HepG2 (cell line): ENCODE measurements around the gene GPR152. TPM values are rescaled to one million over a fixed set of nuclear protein-coding genes. Genes with fewer than 3 reads are reported as not detected.
"Not testable (repeated sequence)": the region's sequence is repeated elsewhere in the genome, so short reads cannot be mapped to it uniquely, and the experiment has no call there.

Experiments used
- ATAC-seq: fragments of 200-7000 bp; cut with Tn5 transposase; 3 replicates; pipeline ENCODE4 v1.9.1; 2020; ENCODE audit warnings: mild to moderate bottlenecking, moderate library complexity
- BruUV-seq: library from RNA; stranded (reverse); fragments of 400-500 nt; replicated peaks from 2 replicates; lab custom pipeline; 2021; lab: Mats Ljungman, UMichigan
- CTCF ChIA-PET: fragments of 300-600 bp; formaldehyde crosslinking; extraction: SDS; loops from one replicate; lab custom pipeline; 2021; ENCODE audit warnings: low total read pairs, inconsistent platforms, low intra/inter-chr PET ratio; lab: Yijun Ruan, JAX
- POLR2A ChIA-PET: fragments of 350-600 bp; sonication (Branson Sonifier 250); formaldehyde crosslinking; loops from one replicate; lab custom pipeline; 2020; ENCODE audit warnings: antibody characterized with exemption, inconsistent platforms; lab: Yijun Ruan, JAX
- DNase-seq: peaks from one replicate; pipeline ENCODE4 v3.0.0-alpha.2; 2015; ENCODE audit warnings: low spot score
- FAIRE-seq: peaks from 3 replicates; lab custom pipeline; 2011; peaks lifted over from hg19 to GRCh38; lab: Jason Lieb, UNC
- H2AFZ ChIP-seq: one replicate; pipeline ENCODE4 v1.6.1; 2011; ENCODE audit warnings: low read length, inconsistent platforms
- H3K27ac ChIP-seq: fragments of 300-600 bp; 3 replicates; pipeline ENCODE4 v1.8.0; 2011; ENCODE audit warnings: mixed run types, mild to moderate bottlenecking, mixed read lengths, low read length, inconsistent platforms; ENCODE audit not compliant: insufficient read depth; ENCODE audit errors: extremely low read length
- H3K27me3 ChIP-seq, 2 experiments: fragments of 200-600 bp in 1 of 2; 2 replicates in 1 of 2; 3 replicates in 1 of 2; pipeline versions ENCODE4 v1.6.0 to v1.8.0; 2011; ENCODE audit warnings: low read length in 2 of 2, mild to moderate bottlenecking in 2 of 2, moderate library complexity in 2 of 2, inconsistent platforms in 1 of 2; ENCODE audit not compliant: insufficient read depth in 2 of 2, control insufficient read depth in 1 of 2
- H3K36me3 ChIP-seq, 2 experiments: fragments of 200-600 bp in 1 of 2; replicated peaks in 1 of 2; 2 replicates in 1 of 2; 3 replicates in 1 of 2; pipeline versions ENCODE4 v1.5.1 to v1.8.0; 2011; ENCODE audit warnings: low read length in 2 of 2, inconsistent platforms in 1 of 2; ENCODE audit not compliant: insufficient read depth in 2 of 2, control insufficient read depth in 1 of 2
- H3K4me1 ChIP-seq: 2 replicates; pipeline ENCODE4 v1.5.1; 2012; ENCODE audit warnings: low read length, inconsistent platforms; ENCODE audit not compliant: insufficient read depth
- H3K4me2 ChIP-seq: 2 replicates; pipeline ENCODE4 v1.6.0; 2011; ENCODE audit warnings: low read depth, low read length, inconsistent platforms
- H3K4me3 ChIP-seq, 3 experiments: fragments of 200-600 bp in 1 of 3; sonication (generic), shearing (Covaris generic) in 1 of 3; replicated peaks in 1 of 3; 2 replicates each; pipeline ENCODE4 v1.5.1; 2011 to 2016; ENCODE audit warnings: low read length in 3 of 3, inconsistent platforms in 2 of 3, low read depth in 2 of 3, mild to moderate bottlenecking in 2 of 3, control low read depth in 1 of 3, mixed read lengths in 1 of 3; ENCODE audit not compliant: insufficient read depth in 1 of 3
- H3K79me2 ChIP-seq: one replicate; pipeline ENCODE4 v1.6.1; 2011; ENCODE audit warnings: low read length, inconsistent platforms; ENCODE audit not compliant: insufficient read depth
- H3K9ac ChIP-seq: 2 replicates; pipeline ENCODE4 v1.6.0; 2011; ENCODE audit warnings: mild to moderate bottlenecking, low read depth, low read length, inconsistent platforms; ENCODE audit not compliant: insufficient read depth
- H3K9me3 ChIP-seq: 2 replicates; pipeline ENCODE4 v1.5.1; 2012; ENCODE audit warnings: mild to moderate bottlenecking, low read length
- H4K20me1 ChIP-seq: 2 replicates; pipeline ENCODE4 v1.6.0; 2011; ENCODE audit warnings: inconsistent platforms, mild to moderate bottlenecking, low read length, moderate library complexity; ENCODE audit not compliant: insufficient read depth
- MYC ChIP-seq: sonication (generic); formaldehyde crosslinking; IDR thresholded peaks from 2 replicates; pipeline ENCODE4 v1.9.0; 2021; ENCODE audit warnings: missing genetic modification reagents, borderline replicate concordance
- RBFOX2 ChIP-seq: fragments of 200-400 bp; formaldehyde crosslinking; IDR thresholded peaks from 2 replicates; pipeline ENCODE4 v1.6.1; 2017; ENCODE audit warnings: low read depth, mild to moderate bottlenecking, low read length
- SP1 ChIP-seq, 2 experiments: fragments of 450-650 bp in 1 of 2; sonication (generic) in 1 of 2; formaldehyde crosslinking in 1 of 2; IDR thresholded peaks; 2 replicates each; pipeline versions ENCODE4 v1.4.0 to v1.6.1; 2016 to 2020; ENCODE audit warnings: missing genetic modification reagents in 1 of 2
- ZNF704 ChIP-seq: sonication (generic); formaldehyde crosslinking; IDR thresholded peaks from 2 replicates; pipeline ENCODE4 v1.8.1; 2023; ENCODE audit warnings: mild to moderate bottlenecking, inconsistent platforms, moderate library complexity, missing genetic modification reagents, borderline replicate concordance
- WGBS: methylation state at CpG from one replicate; pipeline ENCODE4 v1.1.6; 2017; ENCODE audit warnings: low lambda C conversion rate; 5-methylcytosine and 5-hydroxymethylcytosine counted together
- in situ Hi-C: cut with HindIII; loops from 2 replicates; pipeline ENCODE4 v1.10.0; 2017; ENCODE audit warnings: low pct_unique_long_range_greater_than_20kb; ENCODE audit not compliant: extremely low pct_ligation_motif_present
- intact Hi-C: fragments of 100-400 bp; cut with micrococcal nuclease; formaldehyde crosslinking; loops from one replicate; pipeline ENCODE4 v1.10.0; 2022; ENCODE audit not compliant: unreplicated experiment
- polyA plus RNA-seq, 8 experiments: library from polyadenylated mRNA; depleted of rRNA in 3 of 8; stranded (reverse) in 7 of 8; unstranded in 1 of 8; fragments of >200 nt; fragmentation: Illumina TruSeq in 4 of 8; extraction: Trizol in 4 of 8; gene quantifications; 2 replicates each; pipeline versions ENCODE4 v1.2.1 to v1.2.3, GENCODE V29; 2011 to 2016; ENCODE audit warnings: low read depth in 4 of 8, missing spikeins in 1 of 8, mixed read lengths in 1 of 8; ENCODE audit not compliant: insufficient read depth in 1 of 8
- total RNA-seq, 5 experiments: library from RNA; depleted of rRNA; stranded (reverse); fragments of >200 nt; fragmentation: Illumina TruSeq; extraction: Trizol; gene quantifications; 2 replicates each; pipeline ENCODE4 v1.2.3, GENCODE V29; 2016; ENCODE audit warnings: low read depth in 1 of 5

The GPR152 gene
- total and polyA plus RNA-seq, 2 of the 13 experiments (the other 11 are each of a cell fraction or from before 2014, with no cell fraction given), result not detected

GRCh38 chr11:67486481-67487195 is 34.1 kb upstream of the GPR152 start:
- H3K9ac ChIP-seq, result no peak overlapping the region
- in situ Hi-C loops, result no loop called here
- 0 out of 2 replicates have a peak, but pooled peaks have one; percentile 25 for TF ChIP-seq RBFOX2
- no peak for TF ChIP-seq MYC
- no peak for TF ChIP-seq SP1 (IDR thresholded peaks at IDR 0.05)
- no peak for TF ChIP-seq SP1 (CRISPR knock-in tag; IDR thresholded peaks at IDR 0.05)
- TF ChIP-seq ZNF704 (CRISPR knock-in tag), result no peak
- no peak overlapping the region for H2AFZ ChIP-seq
- FAIRE-seq (no peak), ATAC-seq (no peak), DNase-seq (no peak)
- CTCF ChIA-PET, result no interaction called here
- H3K27ac ChIP-seq, result no peak overlapping the region
- no peaks in the 10 kb centered on the region for H3K27me3 ChIP-seq
- H3K79me2 ChIP-seq, result no peaks in the 10 kb centered on the region
- no TSS peak for BruUV-seq
- H3K4me2 ChIP-seq, result no peak overlapping the region
- POLR2A ChIA-PET, result no interaction called here
- peaks cover 4 to 22% of the 10 kb centered on the region in 2 experiments; a peak in 4 of 5 replicates for H3K36me3 ChIP-seq
- intact Hi-C loops, result no loop called here
- H3K4me1 ChIP-seq, result peaks cover 28% of the 10 kb centered on the region
- H3K4me3 ChIP-seq, result no peak overlapping the region
- H4K20me1 ChIP-seq, result no peaks in the 10 kb centered on the region
- no peaks in the 10 kb centered on the region for H3K9me3 ChIP-seq
- WGBS, result 96% methylated on average over 3 of the region's 20 CpGs

- BruUV-seq, H3K4me3 ChIP-seq, H3K4me2 ChIP-seq, H3K27me3 ChIP-seq, H3K27ac ChIP-seq, DNase-seq, H4K20me1 ChIP-seq, H3K79me2 ChIP-seq, H2AFZ ChIP-seq, H3K9ac ChIP-seq, H3K9me3 ChIP-seq, CTCF ChIA-PET, FAIRE-seq, intact Hi-C loops, in situ Hi-C loops, ATAC-seq: not testable (repeated sequence)
- peaks cover 28% of the 10 kb centered on the region for H3K4me1 ChIP-seq
- POLR2A ChIA-PET, result interaction anchor here (1.0 kb wide), 1 partner anchor 21 kb away, joined by 3 read pairs; no protein-coding TSS in a partner anchor
- 96% methylated on average over 7 of the region's 7 CpGs for WGBS
- H3K36me3 ChIP-seq, result peaks cover 4 to 22% of the 10 kb centered on the region in 2 experiments; a peak in 3 of 5 replicates
Measured at GRCh38 chr11:67485873-67486361, 33.4 kb upstream of the GPR152 start.
